GM03348 (cell line): ENCODE measurements around the gene PDAP1.
A peak's percentile ranks its signal among the peaks of the same experiment; 100 is the strongest.
"Not testable (repeated sequence)": the region's sequence is repeated elsewhere in the genome, so short reads cannot be mapped to it uniquely, and the experiment has no call there.

Experiments used
- DNase-seq: peaks from one replicate; pipeline ENCODE4 v3.0.0; 2012; ENCODE audit warnings: low spot score

The PDAP1 gene

GRCh38 chr7:99396418-99397296 is 11.7 kb downstream of the PDAP1 start:
- no peak for DNase-seq

GRCh38 chr7:99395616-99396327 is 12.6 kb downstream of the PDAP1 start:
- DNase-seq = no peak

GRCh38 chr7:99394188-99394502 is 14.3 kb downstream of the PDAP1 start:
- no peak for DNase-seq

- no peak for DNase-seq
These were observed 14.8 kb downstream of the PDAP1 start for GRCh38 chr7:99393355-99394187.

- DNase-seq = peak; percentile 53
These were observed 15.6 kb downstream of the PDAP1 start for GRCh38 chr7:99392659-99393354.

- DNase-seq = no peak
These were observed 16.4 kb downstream of the PDAP1 start for GRCh38 chr7:99392046-99392445.

- DNase-seq = no peak
These were observed 17.3 kb downstream of the PDAP1 start for GRCh38 chr7:99390941-99391602.

GRCh38 chr7:99389772-99390171 is 18.6 kb downstream of the PDAP1 start:
- DNase-seq = no peak

GRCh38 chr7:99387912-99388311 is 20.5 kb downstream of the PDAP1 start:
- DNase-seq = no peak

GRCh38 chr7:99387239-99387635 is 21.2 kb downstream of the PDAP1 start:
- DNase-seq = not testable (repeated sequence)

GRCh38 chr7:99386584-99387238 is 21.7 kb downstream of the PDAP1 start:
- no peak for DNase-seq

GRCh38 chr7:99385564-99385963 is 22.8 kb downstream of the PDAP1 start:
- DNase-seq = no peak

GRCh38 chr7:99384523-99384922 is 23.9 kb downstream of the PDAP1 start:
- no peak for DNase-seq

GRCh38 chr7:99383791-99384370 is 24.5 kb downstream of the PDAP1 start:
- no peak for DNase-seq

- DNase-seq = no peak
These were observed 25.2 kb downstream of the PDAP1 start for GRCh38 chr7:99383203-99383602.

- no peak for DNase-seq
These were observed 26.7 kb downstream of the PDAP1 start for GRCh38 chr7:99381664-99382075.

- DNase-seq = no peak
These were observed 27.4 kb downstream of the PDAP1 start for GRCh38 chr7:99380823-99381663.

GRCh38 chr7:99380032-99380822 is 28.2 kb downstream of the PDAP1 start:
- DNase-seq = peak; percentile 54

- not testable (repeated sequence) for DNase-seq
These were observed 28.7 kb downstream of the PDAP1 start for GRCh38 chr7:99379693-99380031.
